Caco-2 (cell line): ENCODE measurements around the gene MROH2A. TPM values are rescaled to one million over a fixed set of nuclear protein-coding genes. Genes with fewer than 3 reads are reported as not detected.

Experiments used
- BruUV-seq: library from RNA; stranded (reverse); fragments of 400-500 nt; replicated peaks from 2 replicates; lab custom pipeline; 2021; lab: Mats Ljungman, UMichigan
- CTCF ChIA-PET: fragments of 300-600 bp; sonication (Branson Sonifier 250); formaldehyde crosslinking; loops from one replicate; lab custom pipeline; 2022; ENCODE audit warnings: antibody characterized with exemption; lab: Charles Lee
- POLR2A ChIA-PET: fragments of 300-600 bp; sonication (Branson Sonifier 250); formaldehyde crosslinking; loops from one replicate; lab custom pipeline; 2022; ENCODE audit warnings: antibody characterized with exemption; lab: Charles Lee
- DNase-seq, 2 experiments: peaks; one replicate each; pipeline versions ENCODE4 v3.0.0 to v3.0.0-alpha.2; 2020 to 2022
- H3K27me3 ChIP-seq: replicated peaks from 2 replicates; pipeline ENCODE4 v1.6.0; 2011; ENCODE audit warnings: low read length; ENCODE audit not compliant: control insufficient read depth, insufficient read depth
- H3K36me3 ChIP-seq: 2 replicates; pipeline ENCODE4 v1.5.1; 2011; ENCODE audit warnings: low read length; ENCODE audit not compliant: control insufficient read depth, insufficient read depth
- H3K4me1 ChIP-seq: fragments of 250-450 bp; sonication (Bioruptor Pico); 2 replicates; pipeline ENCODE4 v1.5.1; 2020; ENCODE audit warnings: mild to moderate bottlenecking
- H3K4me3 ChIP-seq: 2 replicates; pipeline ENCODE4 v1.5.1; 2011; ENCODE audit warnings: low read depth, mild to moderate bottlenecking, control low read depth, low read length
- H3K9me3 ChIP-seq: fragments of 250-450 bp; sonication (Bioruptor Pico); 2 replicates; pipeline ENCODE4 v1.5.1; 2020; ENCODE audit warnings: mild to moderate bottlenecking, moderate library complexity
- H3K27ac Mint-ChIP-seq: one replicate; pipeline ENCODE4 v1.8.0; 2022; ENCODE audit warnings: mixed read lengths; ENCODE audit not compliant: unreplicated experiment
- H3K27me3 Mint-ChIP-seq: one replicate; pipeline ENCODE4 v1.8.0; 2022; ENCODE audit warnings: mixed read lengths; ENCODE audit not compliant: insufficient read depth, unreplicated experiment
- H3K36me3 Mint-ChIP-seq: one replicate; pipeline ENCODE4 v1.8.0; 2022; ENCODE audit warnings: mild to moderate bottlenecking, mixed read lengths; ENCODE audit not compliant: insufficient read depth, unreplicated experiment
- H3K4me1 Mint-ChIP-seq: one replicate; pipeline ENCODE4 v1.8.0; 2022; ENCODE audit warnings: low read depth, mixed read lengths; ENCODE audit not compliant: unreplicated experiment
- H3K4me3 Mint-ChIP-seq: one replicate; pipeline ENCODE4 v1.8.0; 2022; ENCODE audit warnings: mild to moderate bottlenecking, moderate library complexity, mixed read lengths; ENCODE audit not compliant: unreplicated experiment
- H3K9me3 Mint-ChIP-seq: one replicate; pipeline ENCODE4 v1.8.0; 2022; ENCODE audit warnings: mixed read lengths; ENCODE audit not compliant: unreplicated experiment
- intact Hi-C: fragments of 100-400 bp; cut with micrococcal nuclease; formaldehyde crosslinking; loops from one replicate; pipeline ENCODE4 v1.10.0; 2022; ENCODE audit not compliant: unreplicated experiment
- total RNA-seq: library from RNA; stranded (reverse); gene quantifications from 2 replicates; pipeline ENCODE4 v1.2.3, GENCODE V29; 2022
- TF ChIP-seq, protein P1 (sequence below), 2 experiments: fragments of 200-600 bp in 1 of 2; IDR thresholded peaks; 1 replicate in 1 of 2; 2 replicates in 1 of 2; pipeline versions ENCODE4 v1.5.1 to v1.8.0; 2011 to 2022; ENCODE audit warnings: antibody characterized with exemption in 1 of 2, control low read depth in 1 of 2, inconsistent platforms in 1 of 2, low read depth in 1 of 2, low read length in 1 of 2, mild to moderate bottlenecking in 1 of 2, moderate library complexity in 1 of 2; ENCODE audit not compliant: insufficient read depth in 1 of 2, severe bottlenecking in 1 of 2, unreplicated experiment in 1 of 2

The MROH2A gene
- total RNA-seq, 1 experiment from 2014 or later: not detected

DNA sequence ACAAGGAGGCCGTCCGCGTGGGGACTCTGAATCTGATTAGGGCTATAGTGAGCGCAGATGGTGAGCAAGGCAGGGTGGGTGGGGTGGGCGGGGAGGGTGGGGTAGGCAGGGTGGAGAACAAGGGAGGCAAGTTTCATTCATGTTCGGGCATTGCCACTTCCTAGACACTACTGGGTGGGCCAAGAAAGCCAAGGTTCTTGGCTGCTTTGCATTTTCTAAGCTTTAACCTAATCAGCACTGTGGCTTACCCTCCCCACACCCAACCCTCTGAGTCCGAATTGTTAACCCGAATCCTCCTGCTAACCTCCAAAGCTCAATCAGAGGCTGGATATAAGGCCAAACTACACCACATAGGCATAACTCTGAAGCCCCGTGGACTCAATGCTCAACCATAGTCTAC lies 18.1 kb downstream of the MROH2A start:
- no peaks in the 10 kb centered on the region for H3K9me3 ChIP-seq
- Mint-ChIP-seq H3K9me3 (no peaks in the 10 kb centered on the region), H3K4me1 (no peaks in the 10 kb centered on the region), H3K4me3 (no peak overlapping the region), H3K36me3 (no peaks in the 10 kb centered on the region), H3K27ac (no peak overlapping the region), H3K27me3 (no peaks in the 10 kb centered on the region)
- intact Hi-C loops: no loop called here
- no peak overlapping the region for H3K4me3 ChIP-seq
- DNase-seq: no peak
- POLR2A ChIA-PET: no interaction called here
- TF ChIP-seq, protein P1, sequence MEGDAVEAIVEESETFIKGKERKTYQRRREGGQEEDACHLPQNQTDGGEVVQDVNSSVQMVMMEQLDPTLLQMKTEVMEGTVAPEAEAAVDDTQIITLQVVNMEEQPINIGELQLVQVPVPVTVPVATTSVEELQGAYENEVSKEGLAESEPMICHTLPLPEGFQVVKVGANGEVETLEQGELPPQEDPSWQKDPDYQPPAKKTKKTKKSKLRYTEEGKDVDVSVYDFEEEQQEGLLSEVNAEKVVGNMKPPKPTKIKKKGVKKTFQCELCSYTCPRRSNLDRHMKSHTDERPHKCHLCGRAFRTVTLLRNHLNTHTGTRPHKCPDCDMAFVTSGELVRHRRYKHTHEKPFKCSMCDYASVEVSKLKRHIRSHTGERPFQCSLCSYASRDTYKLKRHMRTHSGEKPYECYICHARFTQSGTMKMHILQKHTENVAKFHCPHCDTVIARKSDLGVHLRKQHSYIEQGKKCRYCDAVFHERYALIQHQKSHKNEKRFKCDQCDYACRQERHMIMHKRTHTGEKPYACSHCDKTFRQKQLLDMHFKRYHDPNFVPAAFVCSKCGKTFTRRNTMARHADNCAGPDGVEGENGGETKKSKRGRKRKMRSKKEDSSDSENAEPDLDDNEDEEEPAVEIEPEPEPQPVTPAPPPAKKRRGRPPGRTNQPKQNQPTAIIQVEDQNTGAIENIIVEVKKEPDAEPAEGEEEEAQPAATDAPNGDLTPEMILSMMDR (IDR thresholded peaks at IDR 0.05; ENCODE audit: insufficient read depth in 1 of 2, low read depth in 1 of 2, low read length in 1 of 2, severe bottlenecking in 1 of 2, unreplicated experiment in 1 of 2): no peak
- H3K27me3 ChIP-seq: no peaks in the 10 kb centered on the region
- H3K4me1 ChIP-seq: no peaks in the 10 kb centered on the region
- H3K36me3 ChIP-seq: no peaks in the 10 kb centered on the region
- BruUV-seq: no TSS peak
- CTCF ChIA-PET: no interaction called here

DNA sequence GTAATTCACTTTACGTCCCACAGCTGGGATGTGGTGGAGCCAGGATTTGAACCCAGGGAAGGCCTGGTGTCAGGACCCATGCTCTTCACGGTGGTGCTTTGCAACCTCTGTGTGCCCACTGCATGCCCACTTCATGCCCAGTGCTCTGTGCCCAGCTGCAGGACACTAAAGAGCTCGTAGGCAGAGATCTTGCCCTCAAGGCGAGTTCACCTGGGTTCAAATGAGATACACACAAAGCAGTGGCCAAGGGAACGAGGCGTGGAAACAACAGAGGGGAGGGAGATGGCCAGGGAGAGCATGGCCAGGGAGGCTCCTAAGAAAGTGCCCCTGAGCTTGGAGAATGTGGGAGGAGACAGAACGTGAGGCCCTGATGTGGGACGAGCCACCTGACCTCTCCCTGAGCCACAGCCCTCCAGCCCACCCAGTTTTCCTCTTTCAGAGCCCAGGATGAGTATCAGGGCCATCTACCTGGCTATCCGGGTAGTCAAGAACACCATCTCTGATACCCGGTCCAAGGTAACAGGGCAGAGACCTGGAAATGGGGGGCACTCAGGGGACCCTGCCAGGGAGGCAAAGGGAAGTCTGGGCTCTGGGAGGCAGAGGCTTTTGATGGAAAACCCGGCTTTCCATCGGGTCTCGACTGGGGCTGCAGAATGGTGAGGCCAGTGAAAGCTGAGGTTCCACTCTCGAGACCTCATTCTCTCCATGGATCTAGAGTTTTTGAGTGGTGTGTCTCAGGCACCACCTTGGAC lies 20.4 kb downstream of the MROH2A start:
- no peaks in the 10 kb centered on the region for H3K4me1 ChIP-seq
- no peaks in the 10 kb centered on the region for H3K9me3 ChIP-seq
- Mint-ChIP-seq H3K4me3 (no peak overlapping the region), H3K36me3 (no peaks in the 10 kb centered on the region), H3K9me3 (no peaks in the 10 kb centered on the region), H3K4me1 (no peaks in the 10 kb centered on the region), H3K27me3 (no peaks in the 10 kb centered on the region), H3K27ac (no peak overlapping the region)
- DNase-seq: no peak
- POLR2A ChIA-PET: no interaction called here
- BruUV-seq: no TSS peak
- TF ChIP-seq, protein P1 (IDR thresholded peaks at IDR 0.05; ENCODE audit: insufficient read depth in 1 of 2, low read depth in 1 of 2, low read length in 1 of 2, severe bottlenecking in 1 of 2, unreplicated experiment in 1 of 2): no peak
- no peak overlapping the region for H3K4me3 ChIP-seq
- CTCF ChIA-PET: no interaction called here
- H3K27me3 ChIP-seq: no peaks in the 10 kb centered on the region
- intact Hi-C loops: no loop called here
- H3K36me3 ChIP-seq: no peaks in the 10 kb centered on the region

DNA sequence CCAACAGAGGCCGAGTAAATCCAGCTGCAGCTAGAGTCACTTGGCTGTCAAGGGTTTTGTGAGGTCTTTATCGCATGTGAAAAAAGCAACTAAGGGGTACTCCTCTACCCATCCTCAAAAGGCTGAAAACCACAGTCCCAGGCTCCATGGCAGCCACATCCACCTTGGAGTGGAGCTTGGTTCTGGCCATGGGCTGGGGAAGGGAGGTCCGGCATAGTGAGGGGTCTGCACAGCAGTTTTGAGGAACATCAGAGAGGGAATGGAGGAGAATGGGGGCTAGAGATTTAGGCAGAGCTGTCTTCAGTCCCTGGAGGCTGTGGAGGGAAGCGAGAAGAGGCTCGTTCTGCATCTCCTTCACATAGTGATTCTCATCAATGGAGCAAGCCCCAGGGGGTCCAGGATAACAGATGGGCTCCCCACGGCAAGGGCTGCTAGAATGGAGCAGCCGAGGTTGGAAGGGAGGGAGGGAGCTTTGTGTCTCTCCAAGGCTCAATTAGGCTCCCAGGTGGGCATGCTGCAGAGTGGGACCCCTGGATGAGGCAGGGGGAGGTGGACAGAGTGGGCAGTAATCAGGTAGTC lies 21.0 kb downstream of the MROH2A start:
- Mint-ChIP-seq H3K4me1 (no peaks in the 10 kb centered on the region), H3K9me3 (no peaks in the 10 kb centered on the region), H3K36me3 (no peaks in the 10 kb centered on the region), H3K27me3 (no peaks in the 10 kb centered on the region), H3K4me3 (no peak overlapping the region), H3K27ac (no peak overlapping the region)
- Histone ChIP-seq H3K36me3 (no peaks in the 10 kb centered on the region), H3K4me1 (no peaks in the 10 kb centered on the region), H3K9me3 (no peaks in the 10 kb centered on the region), H3K4me3 (no peak overlapping the region), H3K27me3 (no peaks in the 10 kb centered on the region)
- TF ChIP-seq, protein P1 (IDR thresholded peaks at IDR 0.05; ENCODE audit: insufficient read depth in 1 of 2, low read depth in 1 of 2, low read length in 1 of 2, severe bottlenecking in 1 of 2, unreplicated experiment in 1 of 2): no peak
- ChIA-PET CTCF (no interaction called here), POLR2A (no interaction called here)
- no peak for DNase-seq
- no TSS peak for BruUV-seq
- intact Hi-C loops: no loop called here
